OCI-LY7 (cell line): Measurements from ENCODE around the gene TSHZ2. TPM values are rescaled to one million over a fixed set of nuclear protein-coding genes. Genes with fewer than 3 reads are reported as not detected.
"Not testable (repeated sequence)": the region's sequence is repeated elsewhere in the genome, so short reads cannot be mapped to it uniquely, and the experiment has no call there.

Experiments
- BruUV-seq: library from RNA; stranded (reverse); fragments of 400-500 nt; replicated peaks from 2 replicates; lab custom pipeline; 2021; lab: Mats Ljungman, UMichigan
- CTCF ChIA-PET: fragments of 300-600 bp; sonication (Branson Sonifier 250); formaldehyde crosslinking; loops from one replicate; lab custom pipeline; 2022; ENCODE audit warnings: antibody characterized with exemption; ENCODE audit not compliant: unreplicated experiment; lab: Charles Lee
- POLR2A ChIA-PET: fragments of 300-600 bp; sonication (Branson Sonifier 250); formaldehyde crosslinking; loops from one replicate; lab custom pipeline; 2022; ENCODE audit warnings: antibody characterized with exemption; lab: Charles Lee
- DNase-seq: peaks from one replicate; pipeline ENCODE4 v3.0.0-alpha.2; 2015; ENCODE audit warnings: low spot score
- H2AFZ ChIP-seq: fragments of 200-600 bp; sonication (generic), shearing (Covaris generic); 2 replicates; pipeline ENCODE4 v1.6.1; 2014; ENCODE audit warnings: mild to moderate bottlenecking, antibody characterized with exemption, low read length, moderate library complexity
- H3K27ac ChIP-seq: fragments of 200-600 bp; sonication (generic); 2 replicates; pipeline ENCODE4 v1.5.1; 2014; ENCODE audit warnings: mixed run types, low read depth, mild to moderate bottlenecking, moderate library complexity, low read length, inconsistent platforms; ENCODE audit not compliant: poor library complexity, severe bottlenecking
- H3K36me3 ChIP-seq: fragments of 200-600 bp; sonication (generic); 2 replicates; pipeline ENCODE4 v1.6.1; 2014; ENCODE audit warnings: mild to moderate bottlenecking, antibody characterized with exemption, low read length, moderate library complexity, mixed read lengths; ENCODE audit not compliant: insufficient read depth
- H3K4me1 ChIP-seq: fragments of 200-600 bp; sonication (generic); 2 replicates; pipeline ENCODE4 v1.5.1; 2014; ENCODE audit warnings: mild to moderate bottlenecking, low read length; ENCODE audit not compliant: insufficient read depth, poor library complexity, severe bottlenecking
- H3K4me2 ChIP-seq: fragments of 200-600 bp; sonication (generic); 2 replicates; pipeline ENCODE4 v1.6.1; 2014; ENCODE audit warnings: mild to moderate bottlenecking, low read length
- H3K4me3 ChIP-seq: fragments of 200-600 bp; sonication (generic); 2 replicates; pipeline ENCODE4 v1.5.1; 2014; ENCODE audit warnings: mild to moderate bottlenecking, low read depth, low read length; ENCODE audit not compliant: poor library complexity, severe bottlenecking
- H3K79me2 ChIP-seq: fragments of 200-600 bp; sonication (generic); 2 replicates; pipeline ENCODE4 v1.6.1; 2016; ENCODE audit warnings: low read depth, mild to moderate bottlenecking, low read length, moderate library complexity, mixed read lengths; ENCODE audit not compliant: insufficient read depth
- H3K9me2 ChIP-seq: fragments of 200-600 bp; sonication (generic); 2 replicates; pipeline ENCODE4 v1.6.1; 2016; ENCODE audit warnings: mild to moderate bottlenecking, low read length, mixed read lengths; ENCODE audit not compliant: insufficient read depth
- H3K9me3 ChIP-seq: fragments of 200-600 bp; sonication (generic); 2 replicates; pipeline ENCODE4 v1.6.1; 2014; ENCODE audit warnings: mild to moderate bottlenecking, mixed run types, low read length, mixed read lengths
- H4K20me1 ChIP-seq: fragments of 200-600 bp; sonication (generic); 2 replicates; pipeline ENCODE4 v1.6.1; 2014; ENCODE audit warnings: mild to moderate bottlenecking, antibody characterized with exemption, low read length, moderate library complexity, mixed read lengths; ENCODE audit not compliant: insufficient read depth
- EZH2phosphoT487 ChIP-seq: fragments of 200-600 bp; sonication (generic); IDR thresholded peaks from 2 replicates; pipeline ENCODE4 v1.6.1; 2018; ENCODE audit warnings: low read depth, borderline replicate concordance, mild to moderate bottlenecking, mixed run types, antibody characterized with exemption, low read length, moderate library complexity, mixed read lengths
- intact Hi-C: fragments of 100-400 bp; cut with micrococcal nuclease; formaldehyde crosslinking; loops from one replicate; pipeline ENCODE4 v1.10.0; 2022; ENCODE audit not compliant: unreplicated experiment
- total RNA-seq, 2 experiments: library from RNA; depleted of rRNA in 1 of 2; stranded (reverse); fragments of >200 nt in 1 of 2; shearing (Covaris generic) in 1 of 2; gene quantifications; 2 replicates each; pipeline ENCODE4 v1.2.3, GENCODE V29; 2014 to 2022
- TF ChIP-seq, protein P1 (sequence below): fragments of 200-600 bp; sonication (generic); conservative IDR thresholded peaks from 2 replicates; pipeline ENCODE4 v1.5.1; 2014; ENCODE audit warnings: mild to moderate bottlenecking, antibody characterized with exemption, low read length, moderate library complexity, mixed read lengths

TSHZ2 gene
- total RNA-seq, 2 experiments from 2014 or later: not detected

DNA sequence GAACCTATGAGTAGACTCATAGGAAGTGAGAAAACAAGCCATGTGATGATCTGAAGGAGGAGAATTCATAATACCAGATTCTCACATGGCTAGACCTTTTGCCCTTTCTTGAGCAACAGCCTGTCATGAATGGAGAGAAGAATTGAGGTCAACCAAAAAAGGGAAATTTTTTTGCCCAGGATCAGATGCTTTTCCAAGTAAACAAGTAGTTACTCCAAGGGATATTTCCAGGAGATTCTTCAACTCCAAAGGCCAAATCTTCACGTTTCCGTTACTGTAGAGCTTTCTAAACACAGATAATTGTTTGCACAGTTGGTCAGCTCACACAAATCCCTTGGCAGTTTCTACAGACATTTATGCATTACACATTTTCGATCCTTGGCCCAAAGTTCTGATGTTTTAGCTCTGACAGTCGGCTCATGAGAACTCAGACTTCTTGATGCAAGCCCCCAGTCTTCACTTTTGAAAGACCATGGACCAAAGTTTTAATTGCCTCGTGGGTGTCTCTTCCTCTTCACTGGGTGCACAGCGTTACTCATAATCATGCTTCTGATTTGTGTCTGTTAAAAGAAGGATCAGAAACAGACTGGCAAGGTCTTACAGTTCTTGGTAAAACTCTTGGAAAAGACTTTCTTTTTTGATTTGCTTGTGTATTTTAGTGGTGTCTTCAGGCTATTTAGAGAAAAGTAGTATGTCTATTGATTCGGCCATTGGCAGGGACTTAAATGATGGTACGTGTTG, 115.0 kb downstream of the TSHZ2 start:
- intact Hi-C loops: no loop called here
- Histone ChIP-seq H3K4me2 (no peak overlapping the region), H4K20me1 (no peaks in the 10 kb centered on the region), H3K9me2 (no peaks in the 10 kb centered on the region), H3K36me3 (no peaks in the 10 kb centered on the region), H3K4me1 (peaks cover 26% of the 10 kb centered on the region), H2AFZ (no peak overlapping the region), H3K27ac (no peak overlapping the region), H3K9me3 (no peaks in the 10 kb centered on the region), H3K79me2 (no peaks in the 10 kb centered on the region), H3K4me3 (no peak overlapping the region)
- ChIA-PET CTCF (interaction anchor here (1.6 kb wide), 1 partner anchor 23 kb away, joined by 5 read pairs; no protein-coding TSS in a partner anchor), POLR2A (no interaction called here)
- no peak for DNase-seq
- no TSS peak for BruUV-seq
- no peak for TF ChIP-seq EZH2phosphoT487
- TF ChIP-seq, protein P1, sequence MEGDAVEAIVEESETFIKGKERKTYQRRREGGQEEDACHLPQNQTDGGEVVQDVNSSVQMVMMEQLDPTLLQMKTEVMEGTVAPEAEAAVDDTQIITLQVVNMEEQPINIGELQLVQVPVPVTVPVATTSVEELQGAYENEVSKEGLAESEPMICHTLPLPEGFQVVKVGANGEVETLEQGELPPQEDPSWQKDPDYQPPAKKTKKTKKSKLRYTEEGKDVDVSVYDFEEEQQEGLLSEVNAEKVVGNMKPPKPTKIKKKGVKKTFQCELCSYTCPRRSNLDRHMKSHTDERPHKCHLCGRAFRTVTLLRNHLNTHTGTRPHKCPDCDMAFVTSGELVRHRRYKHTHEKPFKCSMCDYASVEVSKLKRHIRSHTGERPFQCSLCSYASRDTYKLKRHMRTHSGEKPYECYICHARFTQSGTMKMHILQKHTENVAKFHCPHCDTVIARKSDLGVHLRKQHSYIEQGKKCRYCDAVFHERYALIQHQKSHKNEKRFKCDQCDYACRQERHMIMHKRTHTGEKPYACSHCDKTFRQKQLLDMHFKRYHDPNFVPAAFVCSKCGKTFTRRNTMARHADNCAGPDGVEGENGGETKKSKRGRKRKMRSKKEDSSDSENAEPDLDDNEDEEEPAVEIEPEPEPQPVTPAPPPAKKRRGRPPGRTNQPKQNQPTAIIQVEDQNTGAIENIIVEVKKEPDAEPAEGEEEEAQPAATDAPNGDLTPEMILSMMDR: no peak

DNA sequence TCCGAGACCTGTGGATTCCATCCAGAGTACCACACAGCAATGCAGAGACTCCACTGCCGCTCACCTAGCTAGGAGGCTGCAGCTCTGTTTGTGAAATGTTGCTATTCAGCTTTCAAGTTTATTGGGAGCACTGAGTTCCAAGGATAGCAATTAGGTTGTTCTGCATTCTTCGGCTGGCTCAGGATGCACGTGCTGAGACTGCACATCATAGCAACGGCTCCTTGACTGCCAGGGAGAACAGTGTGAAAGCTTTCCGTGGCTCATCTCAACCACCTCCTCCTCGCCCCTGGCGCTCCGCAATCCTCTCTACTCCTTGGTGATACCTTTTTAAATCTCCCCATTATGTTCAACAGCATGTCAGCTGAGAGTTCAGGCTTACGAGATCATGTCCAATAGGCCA, 116.6 kb downstream of the TSHZ2 start:
- intact Hi-C loops: no loop called here
- Histone ChIP-seq H3K36me3 (no peaks in the 10 kb centered on the region), H3K4me2 (no peak overlapping the region), H4K20me1 (no peaks in the 10 kb centered on the region), H3K79me2 (no peaks in the 10 kb centered on the region), H3K4me3 (no peak overlapping the region), H3K9me3 (no peaks in the 10 kb centered on the region), H3K27ac (no peak overlapping the region), H2AFZ (no peak overlapping the region), H3K4me1 (peaks cover 25% of the 10 kb centered on the region), H3K9me2 (no peaks in the 10 kb centered on the region)
- TF ChIP-seq, protein P1: no peak
- TF ChIP-seq EZH2phosphoT487: no peak
- BruUV-seq: no TSS peak
- ChIA-PET POLR2A (interaction anchor here (0.6 to 1.7 kb wide), 7 partner anchors 9 to 1672 kb away, joined by 3 to 12 read pairs (median 5); no protein-coding TSS in a partner anchor), CTCF (interaction anchor here (1.6 kb wide), 1 partner anchor 21 kb away, joined by 5 read pairs; no protein-coding TSS in a partner anchor)
- no peak for DNase-seq

DNA sequence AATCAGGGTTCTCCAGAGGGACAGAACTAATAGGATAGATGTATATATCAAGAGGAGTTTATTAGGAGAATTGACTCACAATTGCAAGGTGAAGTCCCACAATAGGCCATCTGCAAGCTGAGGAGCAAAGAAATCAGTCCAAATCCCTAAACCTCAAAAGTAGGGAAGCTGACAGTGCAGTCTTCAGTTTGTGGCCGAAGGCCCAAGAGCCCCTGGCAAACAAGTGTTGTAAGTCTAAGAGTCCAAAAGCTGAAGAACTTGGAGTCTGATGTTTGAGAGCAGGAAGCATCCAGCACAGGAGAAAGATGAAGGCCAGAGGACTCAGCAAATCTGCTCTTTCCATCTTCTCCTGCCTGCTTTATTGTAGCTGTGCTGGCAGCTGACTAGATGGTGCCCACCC, 117.7 kb downstream of the TSHZ2 start:
- H2AFZ ChIP-seq, H3K27ac ChIP-seq, CTCF ChIA-PET, BruUV-seq, H3K4me2 ChIP-seq, H3K79me2 ChIP-seq, intact Hi-C loops, DNase-seq, H3K9me2 ChIP-seq, H4K20me1 ChIP-seq, H3K4me3 ChIP-seq, H3K36me3 ChIP-seq, H3K9me3 ChIP-seq: not testable (repeated sequence)
- POLR2A ChIA-PET: interaction anchor here (0.5 to 1.7 kb wide), 5 partner anchors 10 to 350 kb away, joined by 3 to 12 read pairs (median 4); no protein-coding TSS in a partner anchor
- H3K4me1 ChIP-seq: peaks cover 23% of the 10 kb centered on the region
